HG03342 (cell line): ENCODE data around the gene MYMK.

Experiments used
- ATAC-seq: cut with Tn5 transposase; IDR thresholded peaks from one replicate; pipeline ENCODE4 v1.9.1; 2021; ENCODE audit warnings: mild to moderate bottlenecking, moderate library complexity; ENCODE audit not compliant: unreplicated experiment

The MYMK gene

DNA sequence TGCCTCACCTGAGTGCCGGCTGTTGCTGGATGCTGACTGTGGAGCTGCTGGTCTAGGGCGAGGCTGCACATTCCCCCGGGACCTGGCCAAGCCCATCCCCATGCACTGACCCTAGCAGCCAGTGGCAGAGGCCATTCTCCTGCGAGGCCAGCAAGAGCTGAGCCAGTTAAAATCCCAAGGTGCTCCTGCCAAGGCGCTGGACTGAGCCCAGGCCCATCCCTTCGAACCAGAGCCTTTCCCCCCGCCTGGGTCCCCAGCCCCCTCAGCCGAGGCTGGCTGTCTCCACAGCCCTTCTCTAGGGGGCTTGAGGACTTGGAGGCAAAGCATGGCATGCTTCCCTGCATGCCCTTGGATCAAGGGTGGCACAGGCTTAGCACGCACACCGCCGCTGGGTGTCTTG, 11.3 kb upstream of the MYMK start:
- no peak for ATAC-seq

DNA sequence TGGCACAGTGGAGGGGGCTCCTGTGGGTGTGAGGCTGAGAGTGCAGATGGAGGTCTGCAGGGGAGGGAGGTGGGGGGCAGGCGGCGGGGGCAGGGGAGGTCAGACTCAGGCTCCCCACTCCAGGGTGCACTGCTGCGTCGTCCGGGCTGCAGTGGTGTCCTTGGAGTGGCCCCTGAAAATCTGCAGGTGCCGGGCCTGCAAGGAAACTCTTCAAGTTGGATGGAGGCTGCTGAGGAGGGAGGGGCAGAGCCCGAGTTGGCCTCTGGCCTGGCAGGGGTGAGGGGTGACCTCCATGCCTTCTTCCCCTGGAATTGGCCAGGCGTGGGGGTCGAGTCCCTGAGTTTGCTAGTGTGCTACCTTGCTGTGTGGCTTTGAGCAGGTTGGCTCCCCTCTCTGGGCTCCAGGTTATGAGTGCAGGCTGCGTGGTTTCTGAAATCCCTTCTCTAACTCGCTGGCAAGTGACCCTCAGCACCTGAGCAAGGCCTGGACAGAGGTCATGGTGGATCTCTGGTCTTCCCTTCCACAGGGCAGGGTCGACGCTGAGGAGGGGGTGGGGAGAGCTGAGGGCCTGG, 10.6 kb upstream of the MYMK start:
- no peak for ATAC-seq

DNA sequence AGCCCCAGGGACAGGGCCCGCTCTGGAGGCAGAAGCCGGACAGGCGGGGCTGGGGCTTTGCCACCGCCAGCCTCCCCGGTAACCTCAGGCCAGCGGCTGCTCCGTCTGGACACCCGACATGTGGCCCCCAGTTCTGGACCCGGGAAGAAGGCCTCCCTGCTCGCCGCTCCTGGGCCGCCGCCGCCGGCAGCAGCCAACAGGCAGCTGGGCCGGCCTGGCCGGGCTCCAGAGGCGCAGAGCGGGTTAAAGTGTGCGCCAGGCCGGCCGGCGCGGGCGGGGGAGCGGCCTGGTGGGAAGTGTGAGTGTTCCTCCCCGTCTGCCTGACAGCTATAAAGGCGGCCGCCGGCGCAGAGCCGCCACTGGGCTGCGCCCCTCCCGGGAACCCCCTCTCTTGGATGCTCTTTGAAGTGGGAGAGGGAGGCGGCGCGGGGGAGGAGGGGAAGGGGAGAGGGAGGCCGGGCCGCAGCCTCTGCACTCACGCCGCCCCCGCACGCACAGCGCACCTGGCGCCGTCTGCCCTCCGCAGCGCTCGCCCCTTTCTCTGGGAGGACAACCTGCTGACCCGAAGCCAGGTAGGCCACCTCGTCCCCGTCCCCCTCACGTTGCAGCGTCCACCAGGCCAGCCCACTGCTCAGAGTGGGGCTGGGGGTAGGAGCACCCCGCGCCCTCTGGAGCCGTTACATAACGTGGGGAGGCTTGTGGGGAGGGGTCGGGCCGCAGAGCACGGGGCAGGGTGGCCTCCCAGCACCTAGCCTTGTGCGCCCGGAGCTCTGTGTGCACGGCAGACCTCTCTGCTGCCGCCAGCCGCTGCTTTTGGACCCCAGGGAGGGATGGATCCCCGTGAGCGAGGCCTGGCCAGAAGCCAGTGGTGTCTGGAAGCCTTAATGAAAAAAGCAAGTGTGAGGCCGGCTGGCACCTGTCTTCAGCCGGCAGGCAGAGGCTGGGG, 9.9 kb upstream of the MYMK start, which contains the start of gene ADAMTSL2:
ADAMTSL2 (plus strand) TSS at position 359 of the 946 bp plus-strand sequence. CDS start 2,009 bp downstream, outside the sequence.
- ATAC-seq: no peak

DNA sequence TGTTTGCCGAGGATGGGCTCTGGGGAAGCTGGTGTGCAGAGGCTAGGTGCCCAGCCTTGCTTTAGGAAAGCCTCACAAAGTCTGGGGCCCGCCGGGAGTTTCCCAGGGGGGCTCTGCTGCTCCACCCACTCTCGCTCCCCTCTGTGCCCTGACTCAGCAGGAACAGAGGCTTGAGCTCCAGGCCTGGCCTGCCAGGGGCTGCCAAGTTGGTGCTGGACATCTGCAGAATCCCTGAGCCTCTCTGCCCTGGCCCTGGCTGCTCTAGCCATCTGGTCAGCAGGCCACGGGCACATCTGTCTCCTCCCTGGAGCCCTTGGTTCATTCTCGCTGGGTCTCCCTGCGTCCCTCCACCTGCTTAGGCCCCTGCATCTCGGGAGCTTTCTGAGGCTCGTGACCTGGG, 9.1 kb upstream of the MYMK start:
- ATAC-seq: no peak

DNA sequence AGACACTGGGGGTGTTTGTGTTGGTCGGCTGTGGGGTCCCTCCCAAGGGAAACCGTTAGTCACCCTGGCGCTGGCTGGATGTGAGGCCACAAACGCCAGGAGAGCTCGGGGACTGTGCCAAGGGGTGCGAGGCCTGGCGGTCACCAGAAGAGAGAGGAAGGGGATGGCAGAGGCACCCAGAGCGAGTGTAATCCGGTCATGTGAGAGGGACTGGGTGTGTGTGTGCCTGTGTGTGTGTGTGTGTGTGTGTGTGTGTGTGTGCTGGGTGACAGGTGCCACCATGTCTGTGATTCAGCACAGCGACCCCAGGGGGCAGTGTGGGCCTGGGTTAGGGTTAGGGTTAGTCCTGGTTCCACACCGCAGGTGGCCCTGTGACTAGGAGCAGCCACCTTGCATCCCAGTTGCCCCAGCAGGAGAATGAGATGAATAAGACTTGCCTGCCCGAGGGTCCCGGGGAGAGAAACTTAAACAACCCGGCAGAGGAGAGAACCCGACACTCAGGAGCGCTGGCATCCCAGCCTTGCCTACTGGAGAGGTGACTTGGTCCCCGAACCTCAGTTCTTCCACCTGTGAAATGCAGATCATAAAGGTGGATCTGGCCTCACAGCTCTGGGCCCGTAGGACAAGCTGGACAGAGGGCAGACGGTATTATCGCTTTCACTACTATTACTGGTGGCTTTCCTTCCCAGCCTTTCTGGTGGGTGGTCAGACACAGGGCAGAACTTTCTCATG, 8.3 kb upstream of the MYMK start:
- no peak for ATAC-seq

DNA sequence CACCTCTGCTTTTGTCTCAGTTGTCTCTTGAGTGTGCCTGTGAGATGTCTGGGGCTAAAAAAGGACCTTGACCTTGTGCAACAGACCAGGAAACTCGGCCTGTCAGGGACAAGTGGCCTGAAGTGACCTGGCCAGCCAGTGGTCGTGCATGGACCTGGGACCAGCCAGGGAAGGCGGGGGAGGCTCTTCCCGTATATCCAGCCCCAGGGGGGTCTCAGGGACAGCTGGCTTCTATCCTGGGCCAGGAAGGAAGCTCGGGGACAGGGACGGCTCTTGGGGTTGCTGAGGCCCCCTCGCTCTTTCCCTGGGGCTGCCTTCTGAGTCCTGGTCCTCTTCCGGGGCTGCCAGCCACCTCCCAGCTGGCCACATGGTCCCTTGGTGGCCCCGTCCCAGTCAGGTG, 6.5 kb upstream of the MYMK start:
- no peak for ATAC-seq

DNA sequence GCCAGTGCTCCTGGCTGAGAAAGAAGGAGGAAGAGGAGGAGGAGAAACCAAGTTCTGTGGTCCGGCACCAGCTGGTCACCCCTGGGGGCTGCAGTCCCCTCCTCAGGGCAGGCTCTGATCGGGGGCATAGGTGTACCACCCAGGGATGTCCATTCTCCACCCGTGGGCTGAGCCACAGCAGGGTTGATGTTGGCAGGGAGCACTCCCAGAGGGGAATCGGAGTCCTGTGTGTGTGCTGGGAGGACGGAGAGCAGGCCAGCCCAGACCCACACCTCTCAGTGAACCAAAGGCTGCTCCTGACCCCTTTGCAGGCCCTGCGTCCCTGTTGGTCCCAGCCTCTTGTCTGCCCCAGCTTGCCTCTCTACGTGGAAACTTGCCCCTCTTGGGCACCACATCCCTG, 5.1 kb upstream of the MYMK start:
- ATAC-seq: no peak

DNA sequence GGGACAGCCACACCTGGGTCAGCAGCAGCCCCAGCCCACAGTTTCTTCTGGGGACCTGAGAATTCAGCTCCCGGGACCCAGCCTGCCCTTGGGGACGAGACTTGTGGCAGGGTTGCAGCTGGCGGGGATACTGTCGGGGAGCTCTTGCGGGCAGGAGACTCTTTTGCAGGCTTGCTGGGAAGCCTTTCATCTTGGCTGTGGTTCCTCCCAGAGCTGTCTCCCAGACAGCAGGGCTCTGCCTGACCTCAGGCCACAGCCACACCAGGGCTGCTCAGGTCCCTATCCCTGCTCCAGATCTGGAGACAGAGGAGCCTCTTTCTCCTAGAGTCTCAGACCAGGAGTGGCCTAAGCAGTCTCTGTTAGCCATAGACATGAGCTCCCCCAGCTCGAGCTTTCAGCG, 4.7 kb upstream of the MYMK start:
- no peak for ATAC-seq

DNA sequence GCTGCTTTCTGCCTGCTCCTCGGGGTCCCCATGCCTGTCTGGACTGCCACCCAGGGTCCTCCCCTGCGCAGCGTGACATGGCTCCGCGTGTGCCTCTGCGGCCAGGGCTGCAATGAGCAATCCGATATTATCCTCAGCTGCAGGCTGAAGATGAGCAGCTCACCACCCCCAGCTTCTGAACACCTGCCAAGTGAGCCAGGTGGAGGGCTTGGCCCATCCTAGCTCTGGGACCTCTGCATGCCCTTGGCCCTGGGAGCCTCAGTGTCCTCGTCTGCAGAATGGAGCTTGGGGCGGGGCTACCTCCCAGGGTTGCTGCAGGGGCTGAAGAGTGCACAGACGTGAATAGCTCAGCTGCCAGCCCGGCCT, 4.1 kb upstream of the MYMK start:
- no peak for ATAC-seq

DNA sequence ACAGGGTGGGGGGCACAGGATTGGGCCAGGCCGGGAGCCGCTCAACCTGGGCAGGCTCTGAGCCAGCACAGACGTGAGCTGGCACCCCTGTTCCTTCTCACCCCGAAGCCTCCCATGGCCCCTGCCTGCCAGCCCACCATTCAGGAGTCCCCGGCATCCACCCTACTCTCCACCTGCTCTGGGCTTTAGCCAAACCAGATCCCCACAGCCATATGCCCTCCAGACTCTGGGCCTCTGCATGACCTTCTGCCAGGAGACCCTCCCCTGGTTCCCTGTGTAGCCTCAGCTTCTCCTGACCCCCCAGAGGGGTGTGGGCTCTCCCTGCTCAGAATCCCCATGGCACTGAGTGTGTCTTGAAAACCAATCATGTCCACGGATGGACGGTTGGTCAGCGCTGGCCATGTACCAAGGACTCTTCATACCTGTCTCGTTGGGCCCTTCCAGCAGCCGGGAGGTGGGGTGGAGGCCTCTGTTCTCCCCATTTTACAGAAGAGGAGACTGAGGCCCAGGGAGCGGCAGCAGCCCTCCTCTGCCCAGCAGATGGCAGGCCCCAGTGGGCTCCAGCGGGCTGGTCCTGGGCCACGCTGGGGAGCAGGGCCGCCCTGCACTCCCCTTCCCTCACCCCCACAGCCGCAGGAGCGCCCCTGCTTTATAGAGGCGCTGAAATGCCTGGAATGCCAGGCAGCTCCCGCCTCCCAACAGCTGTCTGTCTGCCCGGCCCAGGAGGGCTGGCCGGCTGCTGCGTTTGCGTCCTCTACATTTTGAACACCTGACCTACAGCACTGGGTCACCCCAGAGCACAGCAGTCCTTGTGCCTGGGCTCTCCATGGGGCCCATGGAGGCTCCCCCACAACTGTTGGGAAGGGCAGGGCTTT, 3.5 kb upstream of the MYMK start:
- ATAC-seq: no peak

DNA sequence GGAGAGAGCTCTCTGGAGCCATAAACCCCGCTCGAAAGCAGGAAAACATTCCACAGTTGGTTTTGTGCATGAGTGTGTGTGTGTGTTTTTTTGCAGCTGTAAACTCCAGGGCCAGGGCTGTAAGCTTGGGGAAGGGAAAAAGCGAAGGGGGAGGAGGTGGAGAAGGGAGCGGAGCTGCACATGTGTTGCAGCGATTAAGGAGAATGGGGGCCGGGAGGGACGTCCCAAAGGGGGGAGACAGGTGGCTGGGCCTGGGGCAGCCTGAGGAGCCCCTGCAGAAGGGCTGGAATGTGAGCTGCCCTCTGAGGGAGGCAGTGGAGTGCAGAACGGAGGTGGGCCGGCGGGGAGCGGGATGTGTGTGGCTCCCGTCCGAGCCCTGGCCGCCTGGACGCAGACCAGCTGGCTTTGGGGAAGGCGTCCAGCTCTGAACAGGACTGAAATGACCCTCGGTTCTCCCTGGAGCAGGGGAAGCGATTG, 2.7 kb upstream of the MYMK start:
- ATAC-seq: no peak

DNA sequence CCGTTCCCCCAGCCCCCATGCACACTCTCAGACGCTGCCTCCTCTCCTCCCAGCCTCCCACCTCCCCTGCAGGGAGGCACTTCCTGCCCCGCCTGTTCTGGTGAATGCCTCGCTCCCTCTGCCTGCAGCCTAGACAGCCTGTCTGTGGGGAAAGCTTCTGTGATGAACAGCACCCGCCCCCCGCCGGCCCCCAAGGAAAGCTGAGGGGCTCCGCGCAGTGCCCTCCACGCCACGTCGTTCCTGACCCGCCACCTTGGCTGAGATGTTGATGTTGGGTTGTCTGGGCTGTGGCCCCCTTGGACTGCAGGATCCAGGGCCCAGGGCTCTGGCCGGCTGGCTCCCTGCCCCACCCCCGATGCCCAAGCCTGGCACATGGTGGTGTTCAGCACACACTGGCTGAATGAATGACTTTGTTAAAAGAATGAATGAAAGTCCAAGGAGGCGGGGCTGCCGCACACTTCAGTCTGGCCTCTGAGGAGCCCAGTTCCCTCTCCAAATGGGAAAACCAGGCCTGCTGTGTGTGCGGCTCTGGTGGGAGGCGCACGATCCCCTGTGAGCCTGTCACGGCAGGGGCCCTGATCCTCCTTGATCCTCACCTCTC, 2.1 kb upstream of the MYMK start:
- ATAC-seq: no peak

DNA sequence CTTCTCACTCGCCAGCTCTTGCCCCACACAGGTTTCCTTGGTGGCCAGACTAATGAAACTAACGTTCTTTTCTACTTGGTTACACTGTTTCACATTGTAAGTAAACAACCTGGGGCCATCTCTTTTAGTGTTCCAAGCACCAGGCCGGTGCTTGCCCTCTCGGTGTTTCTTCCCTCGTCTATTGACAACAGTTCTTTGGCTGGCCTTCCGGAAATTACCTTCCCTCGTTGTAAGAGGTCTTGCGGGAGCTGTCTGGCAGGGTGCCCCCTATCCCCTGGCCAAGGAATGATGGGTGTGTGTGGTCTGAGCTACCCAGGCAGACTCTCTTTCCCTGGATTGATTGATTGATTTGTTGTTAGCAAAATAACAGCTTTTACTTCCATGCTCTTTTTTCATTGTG, 918 bp upstream of the MYMK start:
- ATAC-seq: no peak

DNA sequence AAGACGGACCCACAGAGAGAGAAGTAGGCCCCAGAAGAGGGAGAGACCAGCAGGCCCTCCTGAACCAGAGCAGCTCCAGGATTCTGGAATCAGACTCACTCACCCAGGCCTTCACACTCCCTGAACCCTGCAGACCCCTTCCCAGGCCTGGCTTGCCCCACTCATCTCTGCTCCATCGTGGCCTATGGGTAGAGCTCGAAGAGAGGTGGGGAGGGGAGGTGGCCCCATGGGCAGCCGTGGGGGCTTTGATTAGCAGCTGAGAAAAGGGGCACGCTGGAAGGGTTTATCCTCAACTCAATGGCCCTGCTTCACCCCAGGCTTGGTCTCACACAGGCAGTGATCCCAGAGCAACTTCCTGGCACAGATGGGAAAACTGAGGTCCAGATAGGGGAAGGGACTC, 613 bp downstream of the MYMK start:
- ATAC-seq: no peak

DNA sequence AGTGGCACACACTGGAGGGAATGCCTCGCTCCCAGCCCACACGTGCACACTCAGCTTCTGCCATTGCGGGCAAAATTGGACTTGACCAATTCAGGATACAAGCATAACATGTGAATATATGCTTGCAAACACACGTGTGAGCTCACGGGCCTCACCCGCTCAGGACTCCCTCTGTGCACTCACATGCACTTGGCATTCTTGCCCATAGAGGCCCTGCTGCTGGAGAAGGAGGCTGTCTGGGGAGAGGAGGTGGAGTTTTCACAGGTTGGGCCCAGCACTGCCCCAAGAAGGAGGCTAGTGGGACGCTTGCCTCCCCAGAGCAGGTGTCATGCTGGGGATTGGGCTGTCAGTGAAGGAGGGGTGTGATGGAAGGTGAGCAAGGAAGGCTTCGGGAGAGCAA, 1.7 kb downstream of the MYMK start:
- ATAC-seq: no peak

DNA sequence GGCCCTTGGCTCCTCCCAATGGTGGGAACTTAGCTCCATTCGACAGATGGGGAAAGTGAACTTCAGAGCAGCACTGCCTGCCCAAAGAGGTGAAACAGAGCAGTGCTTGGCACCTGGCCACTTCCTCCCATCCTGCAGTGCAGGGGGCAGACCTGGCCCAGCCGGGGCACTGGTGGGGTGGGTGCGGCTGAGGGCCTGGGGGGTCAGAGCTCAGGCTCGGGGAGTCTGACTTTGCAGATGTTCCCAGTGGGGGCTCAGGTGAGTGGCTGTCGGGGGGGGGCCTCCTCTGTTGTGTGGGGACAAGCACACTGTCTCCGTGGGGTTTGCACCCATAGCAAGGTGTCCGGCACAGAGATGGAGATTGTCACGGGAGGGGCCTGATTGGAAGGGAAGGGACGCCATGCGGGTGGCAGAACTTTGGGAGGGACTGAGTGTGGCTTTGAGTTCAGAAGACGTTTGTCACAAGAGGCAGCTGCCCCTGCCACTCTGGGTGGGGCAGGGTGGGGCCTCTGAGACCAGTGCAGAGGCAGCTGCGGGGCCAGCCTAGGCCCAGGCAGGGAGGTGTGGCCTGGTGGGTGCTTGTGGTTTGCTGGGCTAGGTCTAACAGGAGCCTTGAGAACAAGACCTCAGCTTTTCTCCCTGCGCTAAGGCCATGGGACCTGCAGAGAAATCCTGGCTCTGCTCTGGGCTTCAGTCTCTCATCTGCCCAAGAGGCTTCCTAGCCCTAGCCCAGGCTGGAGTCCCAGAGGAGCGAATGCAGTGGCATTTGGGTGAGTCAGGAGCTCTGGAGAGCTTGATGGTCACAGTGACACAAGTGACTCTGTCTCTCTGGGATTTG, 2.5 kb downstream of the MYMK start:
- ATAC-seq: no peak

DNA sequence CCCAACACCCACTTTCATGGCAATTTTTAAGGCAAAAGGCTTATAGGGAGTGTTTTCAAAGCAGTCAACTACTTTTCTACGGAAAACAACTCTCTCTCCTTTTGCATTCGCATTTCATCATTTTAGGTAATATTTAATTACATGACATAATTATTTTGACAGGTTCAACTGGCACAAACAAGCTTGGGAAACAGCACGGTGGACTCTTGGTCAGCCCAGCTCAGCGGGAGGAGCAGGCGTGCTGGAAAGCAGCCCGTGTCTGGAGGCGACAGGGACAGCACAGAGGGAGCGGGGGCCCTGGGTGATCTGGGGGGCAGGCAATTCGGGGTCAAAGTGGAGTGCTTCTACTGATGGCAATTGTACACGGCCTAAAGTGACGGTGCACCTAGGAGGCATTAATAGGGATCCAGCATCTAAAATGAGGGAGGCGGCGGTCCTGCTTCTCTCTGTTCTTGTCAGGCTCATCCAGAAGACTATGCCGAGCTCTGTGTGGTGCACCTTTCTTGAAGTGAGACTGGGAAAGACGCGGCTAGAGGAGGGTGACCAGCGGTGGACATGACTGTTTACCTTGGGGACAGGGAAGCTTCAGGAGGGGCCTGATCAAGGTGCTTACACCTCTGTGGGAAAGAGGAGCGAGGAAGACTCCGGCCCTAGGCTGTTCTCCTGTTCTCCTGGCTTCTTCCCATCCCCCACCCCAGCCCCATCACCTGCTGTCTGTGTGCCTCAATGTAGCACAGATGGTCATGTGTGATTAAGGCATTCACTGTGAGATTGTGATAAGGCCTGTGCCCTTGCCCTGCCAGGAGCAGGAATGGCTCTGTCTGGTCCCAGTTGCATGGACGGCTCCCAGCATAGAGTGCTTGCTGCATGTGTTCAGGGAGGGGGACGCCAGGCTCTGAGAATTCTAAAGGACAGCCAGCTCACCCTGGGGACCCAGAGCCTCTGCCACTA, 3.4 kb downstream of the MYMK start:
- ATAC-seq: no peak

DNA sequence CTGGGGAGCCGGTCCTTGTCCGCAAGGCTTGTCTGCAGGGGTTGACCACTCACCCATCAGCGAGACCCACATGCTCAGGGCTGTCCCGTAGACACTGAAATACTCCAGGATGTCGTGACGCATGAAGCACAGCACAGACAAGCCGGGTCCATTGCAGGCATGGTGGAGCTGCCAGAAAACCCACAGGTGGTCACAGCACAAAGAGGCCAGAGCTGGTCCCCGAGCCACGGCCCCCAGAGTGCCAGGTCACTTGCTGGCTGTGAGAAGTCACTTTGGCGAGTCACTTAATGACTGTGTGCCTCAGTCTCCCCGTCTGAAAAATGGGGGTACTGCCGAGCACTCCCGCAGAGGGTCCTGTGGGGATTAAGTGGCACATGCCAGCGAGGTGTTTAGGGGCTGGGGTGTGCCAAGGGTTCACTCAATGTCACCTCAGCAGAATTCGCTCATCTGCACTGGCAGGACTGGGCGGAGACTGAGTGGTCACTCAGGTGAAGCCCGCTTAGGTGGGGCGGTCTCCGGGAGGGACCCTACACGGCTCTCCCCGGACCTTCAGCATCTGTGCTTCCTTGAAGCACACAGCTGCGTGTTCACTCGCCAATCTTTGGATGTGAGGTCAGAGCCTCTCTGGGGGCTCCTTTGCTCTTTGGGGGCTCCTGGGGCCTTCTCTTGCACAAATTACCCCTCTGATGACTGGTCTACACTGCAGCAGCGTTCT, 4.5 kb downstream of the MYMK start:
- no peak for ATAC-seq
